GM12878 (cell line): Measurements from ENCODE around the gene CCDC28B.

Source experiments
- CHD2 ChIP-seq: IDR thresholded peaks from 2 replicates; pipeline ENCODE4 v1.6.1; 2011; ENCODE audit warnings: low read depth, low read length, improper control_type of control experiment, borderline replicate concordance
- EZH2 ChIP-seq: IDR thresholded peaks from 2 replicates; pipeline ENCODE4 v1.6.1; 2012; ENCODE audit warnings: low read depth, mild to moderate bottlenecking, control low read depth, inconsistent platforms, low read length, borderline replicate concordance; ENCODE audit not compliant: control insufficient read depth
- GABPA ChIP-seq: IDR thresholded peaks from 2 replicates; pipeline ENCODE4 v1.6.1; 2014; ENCODE audit warnings: antibody characterized with exemption, low read depth, mild to moderate bottlenecking, inconsistent platforms
- JUNB ChIP-seq: IDR thresholded peaks from 2 replicates; pipeline ENCODE4 v1.6.1; 2016; ENCODE audit warnings: antibody characterized with exemption, mild to moderate bottlenecking
- PAX5 ChIP-seq: IDR thresholded peaks from 2 replicates; pipeline ENCODE4 v1.6.1; 2011; ENCODE audit warnings: low read depth, low read length, borderline replicate concordance
- POLR2A ChIP-seq: IDR thresholded peaks from 2 replicates; pipeline ENCODE4 v1.6.1; 2011; ENCODE audit warnings: low read depth, mild to moderate bottlenecking, low read length
- POLR2AphosphoS5 ChIP-seq: IDR thresholded peaks from 2 replicates; pipeline ENCODE4 v1.6.1; 2011; ENCODE audit warnings: mild to moderate bottlenecking, low read length, inconsistent platforms
- TCF12 ChIP-seq: IDR thresholded peaks from 2 replicates; pipeline ENCODE4 v1.6.1; 2011; ENCODE audit warnings: low read depth, mild to moderate bottlenecking, low read length
- TF ChIP-seq, protein P1 (sequence below), 3 experiments: IDR thresholded peaks in 2 of 3; conservative IDR thresholded peaks in 1 of 3; 2 replicates each; pipeline ENCODE4 v1.5.1; 2011; ENCODE audit warnings: low read depth in 3 of 3, low read length in 3 of 3, mild to moderate bottlenecking in 3 of 3, control low read depth in 2 of 3, moderate library complexity in 2 of 3, inconsistent platforms in 1 of 3, mixed read lengths in 1 of 3; ENCODE audit not compliant: control insufficient read depth in 2 of 3, insufficient read depth in 1 of 3; ENCODE audit errors: extremely low read depth in 1 of 3
- TF ChIP-seq, protein P2 (sequence below): fragments of 450-650 bp; IDR thresholded peaks from 2 replicates; pipeline ENCODE4 v1.6.1; 2017; ENCODE audit warnings: antibody characterized with exemption, mild to moderate bottlenecking, moderate library complexity
- TF ChIP-seq, protein P3 (sequence below): IDR thresholded peaks from 2 replicates; pipeline ENCODE4 v1.6.1; 2011; ENCODE audit warnings: low read depth, low read length, improper control_type of control experiment, borderline replicate concordance

DNA sequence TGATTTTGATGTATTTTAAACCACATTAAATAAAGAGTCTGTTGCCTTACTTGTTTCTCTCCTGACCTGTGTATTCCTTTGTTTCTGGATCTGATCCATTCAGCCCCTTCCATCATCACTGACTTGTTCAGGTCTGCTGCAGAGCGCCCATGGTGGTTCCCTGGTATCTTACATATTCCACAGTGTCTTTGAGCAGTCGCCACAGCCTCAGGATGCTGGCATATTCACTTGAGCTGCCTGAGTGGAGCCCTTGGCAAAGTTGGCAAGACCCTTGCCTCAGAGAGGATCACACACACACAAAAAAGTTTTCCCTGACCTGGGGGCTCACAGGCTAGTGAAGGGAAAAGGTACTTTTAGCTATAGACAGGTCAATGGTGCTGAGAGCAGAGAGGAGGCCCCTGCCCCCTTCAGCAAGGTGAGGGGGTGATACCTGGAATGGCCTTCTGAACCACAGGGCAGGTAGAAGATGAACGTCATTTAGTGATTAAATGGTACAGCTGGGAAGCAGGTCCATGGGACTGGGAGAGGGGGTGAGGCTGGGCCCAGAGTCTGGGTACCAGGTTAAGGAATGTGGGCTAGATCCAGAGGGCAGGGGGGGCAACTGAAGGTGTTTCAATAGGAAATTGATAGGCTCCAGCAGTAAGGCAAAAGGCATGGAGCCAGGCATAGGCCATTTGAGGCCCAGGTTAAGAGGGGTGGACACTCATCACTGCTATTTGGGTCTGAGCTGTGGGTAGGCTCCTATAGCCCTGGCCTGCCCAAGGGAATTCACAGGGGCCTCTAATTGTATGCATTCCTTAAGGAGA lies 2.0 kb upstream of the CCDC28B start:
- TF ChIP-seq JUNB = no peak
- no peak for TF ChIP-seq EZH2
- no peak for TF ChIP-seq PAX5
- TF ChIP-seq, protein P1, sequence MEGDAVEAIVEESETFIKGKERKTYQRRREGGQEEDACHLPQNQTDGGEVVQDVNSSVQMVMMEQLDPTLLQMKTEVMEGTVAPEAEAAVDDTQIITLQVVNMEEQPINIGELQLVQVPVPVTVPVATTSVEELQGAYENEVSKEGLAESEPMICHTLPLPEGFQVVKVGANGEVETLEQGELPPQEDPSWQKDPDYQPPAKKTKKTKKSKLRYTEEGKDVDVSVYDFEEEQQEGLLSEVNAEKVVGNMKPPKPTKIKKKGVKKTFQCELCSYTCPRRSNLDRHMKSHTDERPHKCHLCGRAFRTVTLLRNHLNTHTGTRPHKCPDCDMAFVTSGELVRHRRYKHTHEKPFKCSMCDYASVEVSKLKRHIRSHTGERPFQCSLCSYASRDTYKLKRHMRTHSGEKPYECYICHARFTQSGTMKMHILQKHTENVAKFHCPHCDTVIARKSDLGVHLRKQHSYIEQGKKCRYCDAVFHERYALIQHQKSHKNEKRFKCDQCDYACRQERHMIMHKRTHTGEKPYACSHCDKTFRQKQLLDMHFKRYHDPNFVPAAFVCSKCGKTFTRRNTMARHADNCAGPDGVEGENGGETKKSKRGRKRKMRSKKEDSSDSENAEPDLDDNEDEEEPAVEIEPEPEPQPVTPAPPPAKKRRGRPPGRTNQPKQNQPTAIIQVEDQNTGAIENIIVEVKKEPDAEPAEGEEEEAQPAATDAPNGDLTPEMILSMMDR (IDR thresholded peaks at IDR 0.05 in 2 of 3, conservative IDR thresholded peaks at IDR 0.05 in 1 of 3; ENCODE audit: control insufficient read depth in 2 of 3, extremely low read depth in 1 of 3, insufficient read depth in 1 of 3, low read depth in 3 of 3, low read length in 3 of 3) = no peak
- no peak for TF ChIP-seq GABPA
- TF ChIP-seq POLR2A = peak; percentile 66
- TF ChIP-seq CHD2 = no peak
- TF ChIP-seq, protein P2, sequence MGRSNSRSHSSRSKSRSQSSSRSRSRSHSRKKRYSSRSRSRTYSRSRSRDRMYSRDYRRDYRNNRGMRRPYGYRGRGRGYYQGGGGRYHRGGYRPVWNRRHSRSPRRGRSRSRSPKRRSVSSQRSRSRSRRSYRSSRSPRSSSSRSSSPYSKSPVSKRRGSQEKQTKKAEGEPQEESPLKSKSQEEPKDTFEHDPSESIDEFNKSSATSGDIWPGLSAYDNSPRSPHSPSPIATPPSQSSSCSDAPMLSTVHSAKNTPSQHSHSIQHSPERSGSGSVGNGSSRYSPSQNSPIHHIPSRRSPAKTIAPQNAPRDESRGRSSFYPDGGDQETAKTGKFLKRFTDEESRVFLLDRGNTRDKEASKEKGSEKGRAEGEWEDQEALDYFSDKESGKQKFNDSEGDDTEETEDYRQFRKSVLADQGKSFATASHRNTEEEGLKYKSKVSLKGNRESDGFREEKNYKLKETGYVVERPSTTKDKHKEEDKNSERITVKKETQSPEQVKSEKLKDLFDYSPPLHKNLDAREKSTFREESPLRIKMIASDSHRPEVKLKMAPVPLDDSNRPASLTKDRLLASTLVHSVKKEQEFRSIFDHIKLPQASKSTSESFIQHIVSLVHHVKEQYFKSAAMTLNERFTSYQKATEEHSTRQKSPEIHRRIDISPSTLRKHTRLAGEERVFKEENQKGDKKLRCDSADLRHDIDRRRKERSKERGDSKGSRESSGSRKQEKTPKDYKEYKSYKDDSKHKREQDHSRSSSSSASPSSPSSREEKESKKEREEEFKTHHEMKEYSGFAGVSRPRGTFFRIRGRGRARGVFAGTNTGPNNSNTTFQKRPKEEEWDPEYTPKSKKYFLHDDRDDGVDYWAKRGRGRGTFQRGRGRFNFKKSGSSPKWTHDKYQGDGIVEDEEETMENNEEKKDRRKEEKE = no peak
- TF ChIP-seq TCF12 = no peak
- 0 out of 2 replicates have a peak, but pooled peaks have one; percentile 43 for TF ChIP-seq POLR2AphosphoS5
- TF ChIP-seq, protein P3, sequence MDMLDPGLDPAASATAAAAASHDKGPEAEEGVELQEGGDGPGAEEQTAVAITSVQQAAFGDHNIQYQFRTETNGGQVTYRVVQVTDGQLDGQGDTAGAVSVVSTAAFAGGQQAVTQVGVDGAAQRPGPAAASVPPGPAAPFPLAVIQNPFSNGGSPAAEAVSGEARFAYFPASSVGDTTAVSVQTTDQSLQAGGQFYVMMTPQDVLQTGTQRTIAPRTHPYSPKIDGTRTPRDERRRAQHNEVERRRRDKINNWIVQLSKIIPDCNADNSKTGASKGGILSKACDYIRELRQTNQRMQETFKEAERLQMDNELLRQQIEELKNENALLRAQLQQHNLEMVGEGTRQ = no peak
